Subcutaneous adipose tissue (tissue), 4 donors: Measurements from ENCODE around the gene TMEM181. TPM values are rescaled to one million over a fixed set of nuclear protein-coding genes. Genes with fewer than 3 reads are reported as not detected.

ENCODE experiments used
- CTCF ChIP-seq: fragments of 450-650 bp; IDR thresholded peaks from one replicate; pipeline ENCODE4 v1.5.1; 2016; ENCODE audit warnings: low read depth, mild to moderate bottlenecking, control low read depth, antibody characterized with exemption, moderate library complexity
- total RNA-seq, 4 donors: library from RNA; depleted of rRNA; stranded (reverse); fragments of >200 nt; gene quantifications; one replicate each; pipeline ENCODE4 v1.1.0, GENCODE V29; 2016

Gene TMEM181
- total RNA-seq, 4 donors from 2014 or later: 15.1 to 33.1 (median 19.7) TPM

DNA sequence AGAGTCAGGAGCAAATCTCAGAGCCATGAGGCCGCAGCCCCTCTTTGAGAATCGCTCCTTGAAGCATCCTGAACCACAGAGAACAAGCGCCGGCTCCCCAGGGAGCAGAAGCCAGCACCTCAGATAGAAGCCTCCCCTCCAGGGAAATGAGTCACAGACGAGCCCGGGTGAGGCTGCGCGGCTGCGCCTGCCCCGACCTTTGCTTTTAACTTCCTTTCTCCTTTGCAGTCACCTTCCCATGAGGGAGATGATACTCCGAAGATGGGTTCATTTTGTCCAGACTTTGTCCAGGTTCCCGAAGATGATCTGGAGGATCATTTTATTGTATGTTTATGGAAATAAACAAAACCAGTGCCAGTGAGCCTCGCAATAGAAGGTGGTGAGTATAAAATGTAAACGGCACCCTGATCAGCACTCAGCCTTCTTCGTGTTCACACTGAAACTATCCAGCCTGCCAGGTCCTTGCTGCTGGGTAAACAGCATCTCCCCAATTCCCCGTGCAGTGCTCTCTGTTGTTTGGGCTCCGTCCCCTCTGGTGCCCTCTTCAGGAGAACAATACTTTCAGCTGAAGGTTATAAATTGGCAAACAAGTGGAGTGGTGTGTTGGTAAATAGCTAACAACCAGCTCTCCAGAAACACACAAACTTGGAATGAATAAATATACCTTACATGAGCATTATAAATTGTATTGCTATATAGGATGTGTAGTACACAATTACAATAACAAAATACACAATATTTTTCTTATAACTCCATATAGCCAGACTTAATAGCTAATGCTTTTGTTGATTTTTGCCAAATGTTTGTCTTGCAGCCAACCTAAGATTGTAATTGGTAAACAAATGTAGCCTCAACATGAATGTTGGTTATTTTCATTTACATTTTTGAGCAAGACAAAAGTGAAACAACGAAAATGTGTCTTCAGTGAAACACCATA lies 41.4 kb upstream of the TMEM181 start:
- no peak for TF ChIP-seq CTCF

DNA sequence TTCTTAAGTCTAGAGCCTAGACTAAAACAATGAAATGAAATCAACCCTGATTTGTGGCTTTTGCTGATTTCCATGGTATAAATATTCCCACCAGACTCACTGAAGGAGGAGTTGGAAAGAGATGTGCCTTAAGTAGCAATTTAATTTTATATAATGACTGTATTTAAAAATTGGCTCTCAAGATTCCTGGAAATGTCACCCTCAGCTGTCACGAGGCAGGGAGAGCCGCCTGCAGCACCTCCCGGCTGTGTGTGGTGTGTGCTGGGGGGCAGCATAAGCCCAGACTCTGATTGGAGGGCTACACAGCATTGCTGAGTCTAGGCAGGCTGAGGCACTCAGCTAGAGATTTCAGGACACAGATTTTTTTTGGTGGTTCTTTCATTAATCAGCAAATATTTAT lies 40.6 kb upstream of the TMEM181 start:
- TF ChIP-seq CTCF: no peak

- TF ChIP-seq CTCF: no peak
Observed at GRCh38 chr6:158519761-158520160, 40.1 kb upstream of the TMEM181 start.

GRCh38 chr6:158521759-158522158 lies 38.1 kb upstream of the TMEM181 start:
- no peak for TF ChIP-seq CTCF

- TF ChIP-seq CTCF: no peak
Observed at GRCh38 chr6:158522616-158523015, 37.3 kb upstream of the TMEM181 start.

DNA sequence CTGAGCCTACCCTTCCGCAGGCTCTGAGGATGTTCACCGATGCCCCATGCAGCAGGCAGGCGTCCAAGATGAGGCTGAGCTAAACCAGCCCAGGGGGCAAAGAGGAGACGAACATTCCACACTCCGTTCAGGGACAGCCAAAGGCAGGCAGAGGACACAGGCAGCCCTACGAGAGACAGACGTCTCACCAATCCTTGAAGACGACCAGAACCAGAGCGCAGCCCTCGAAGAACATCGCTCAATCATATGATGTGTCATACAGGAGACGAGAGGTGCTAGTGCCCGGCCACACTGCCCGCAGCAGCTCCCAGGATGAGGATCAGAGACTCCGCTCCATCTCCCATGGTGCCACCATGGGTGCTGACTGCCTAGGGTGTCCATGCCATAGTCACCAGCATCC lies 35.6 kb upstream of the TMEM181 start:
- TF ChIP-seq CTCF: no peak

GRCh38 chr6:158528826-158529225 lies 31.1 kb upstream of the TMEM181 start:
- no peak for TF ChIP-seq CTCF
